ENCODE data around the gene SPNS2.

The SPNS2 gene

DNA sequence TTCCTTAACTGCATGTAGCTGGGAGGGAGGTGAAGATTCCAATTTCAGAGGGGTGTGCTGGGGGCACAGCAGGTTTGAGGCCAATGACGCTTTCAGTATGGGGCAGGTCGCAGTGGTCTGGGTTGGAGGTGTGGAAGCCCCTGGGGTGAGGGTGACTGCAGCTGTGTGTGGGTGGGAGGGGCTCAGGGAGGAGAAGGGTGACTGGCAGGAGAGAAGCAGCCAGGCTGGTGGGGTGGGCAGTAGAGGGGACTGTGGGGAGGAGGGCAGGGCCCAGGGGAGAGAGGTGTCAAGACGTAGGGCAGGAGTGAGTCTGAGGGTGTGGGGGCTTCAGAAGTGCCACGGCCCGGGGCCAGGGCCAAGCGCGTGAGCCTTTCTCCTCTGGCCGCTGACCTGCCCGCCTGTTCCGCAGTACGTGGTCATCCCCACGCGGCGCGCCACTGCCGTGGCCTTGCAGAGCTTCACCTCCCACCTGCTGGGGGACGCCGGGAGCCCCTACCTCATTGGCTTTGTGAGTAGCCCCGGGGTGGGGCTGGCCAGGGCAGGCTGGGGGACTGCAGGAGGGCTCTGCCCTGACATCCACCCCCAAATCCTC is 37.1 kb downstream of the SPNS2 start:
- in situ Hi-C loops (cut with MboI; ENCODE audit: low sequenced_read_pairs) = no loop called here

DNA sequence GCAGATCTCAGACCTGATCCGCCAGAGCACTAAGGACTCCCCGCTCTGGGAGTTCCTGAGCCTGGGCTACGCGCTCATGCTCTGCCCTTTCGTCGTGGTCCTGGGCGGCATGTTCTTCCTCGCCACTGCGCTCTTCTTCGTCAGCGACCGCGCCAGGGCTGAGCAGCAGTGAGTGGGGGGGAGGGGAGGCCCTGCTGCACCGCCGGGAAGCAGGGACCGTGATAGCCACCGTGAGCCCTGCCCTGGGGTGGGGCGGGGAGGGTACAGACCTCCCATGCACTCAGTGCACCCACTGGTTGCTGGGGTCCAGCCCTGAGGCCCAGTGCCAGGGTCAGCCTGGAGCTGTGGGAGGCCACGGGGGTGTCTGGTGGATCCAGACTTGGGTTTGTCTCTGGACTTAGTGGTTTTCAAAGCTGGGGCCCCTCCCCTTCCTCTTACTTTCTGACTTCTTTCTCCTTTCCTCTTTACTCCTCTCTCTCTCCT is 37.6 kb downstream of the SPNS2 start:
- in situ Hi-C loops (cut with MboI; ENCODE audit: low sequenced_read_pairs) = no loop called here

DNA sequence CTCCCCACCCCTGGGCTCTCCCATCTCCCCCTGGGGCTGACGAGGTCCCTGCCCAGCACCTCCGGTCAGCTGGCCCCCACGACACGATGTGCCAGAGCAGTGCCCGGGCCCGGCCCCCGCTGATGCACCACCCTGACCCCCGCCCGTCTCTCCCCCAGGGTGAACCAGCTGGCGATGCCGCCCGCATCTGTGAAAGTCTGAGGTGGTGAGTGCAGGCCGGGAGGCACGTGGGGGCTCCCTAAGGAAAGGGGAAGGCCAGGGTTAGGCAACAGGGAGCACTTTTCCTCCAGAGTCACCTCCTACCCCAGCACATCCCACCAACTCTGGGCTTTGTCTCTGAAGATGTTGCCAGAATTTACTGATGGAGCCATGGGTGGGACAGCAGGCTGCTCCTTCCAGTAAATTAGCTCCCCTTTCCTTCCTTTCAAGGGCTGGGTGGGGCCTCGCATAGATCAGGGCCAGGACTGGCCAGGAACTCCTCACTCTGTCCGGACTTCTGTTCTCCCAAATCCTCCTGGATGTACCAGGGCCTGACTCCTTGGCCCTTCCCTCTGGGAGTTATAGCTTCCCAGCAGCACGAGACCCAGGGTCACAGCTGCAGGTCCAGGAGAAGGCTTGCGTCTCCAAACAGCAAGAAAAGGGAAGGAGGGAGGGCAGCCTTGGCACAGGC is 38.2 kb downstream of the SPNS2 start:
- in situ Hi-C loops (cut with MboI; ENCODE audit: low sequenced_read_pairs) = no loop called here

DNA sequence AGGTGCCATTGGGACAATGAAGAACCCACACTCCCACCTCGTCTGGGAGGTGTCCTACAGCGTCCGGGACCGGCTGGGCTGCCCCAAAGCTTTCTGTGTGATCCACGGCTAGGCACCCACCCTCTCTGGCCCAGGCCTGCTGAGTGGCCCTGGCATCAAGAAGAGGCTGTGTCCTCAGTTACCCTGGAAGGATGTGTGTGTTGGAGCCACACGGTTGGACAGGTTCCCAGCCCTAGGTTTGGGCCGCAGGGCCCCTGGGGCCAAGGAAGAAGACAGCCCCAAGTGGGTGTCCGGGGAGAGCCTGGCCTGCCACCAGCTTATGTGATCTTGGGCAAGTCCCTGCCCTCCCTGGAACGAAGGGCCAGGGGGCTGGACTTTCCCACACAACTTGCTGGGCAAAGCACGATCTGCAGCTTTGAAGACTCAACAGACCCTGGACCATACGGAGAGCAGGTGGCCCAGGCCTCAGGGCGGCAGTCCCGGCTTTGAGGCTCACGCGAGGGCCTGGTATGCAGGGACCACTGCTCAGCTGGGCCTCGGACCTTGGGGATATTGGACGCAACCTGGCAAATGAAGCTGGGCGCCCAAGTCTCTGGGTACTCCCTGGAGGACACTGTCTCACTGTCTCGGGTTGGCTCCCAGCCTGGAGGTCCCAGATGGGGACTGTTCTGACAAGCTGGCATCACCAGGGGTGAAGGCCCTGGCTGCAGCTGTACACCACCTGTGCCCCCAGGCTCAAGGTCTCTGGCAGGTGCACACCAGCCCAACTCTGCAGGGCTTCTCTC is 39.0 kb downstream of the SPNS2 start:
- in situ Hi-C loops (cut with MboI; ENCODE audit: low sequenced_read_pairs) = no loop called here

DNA sequence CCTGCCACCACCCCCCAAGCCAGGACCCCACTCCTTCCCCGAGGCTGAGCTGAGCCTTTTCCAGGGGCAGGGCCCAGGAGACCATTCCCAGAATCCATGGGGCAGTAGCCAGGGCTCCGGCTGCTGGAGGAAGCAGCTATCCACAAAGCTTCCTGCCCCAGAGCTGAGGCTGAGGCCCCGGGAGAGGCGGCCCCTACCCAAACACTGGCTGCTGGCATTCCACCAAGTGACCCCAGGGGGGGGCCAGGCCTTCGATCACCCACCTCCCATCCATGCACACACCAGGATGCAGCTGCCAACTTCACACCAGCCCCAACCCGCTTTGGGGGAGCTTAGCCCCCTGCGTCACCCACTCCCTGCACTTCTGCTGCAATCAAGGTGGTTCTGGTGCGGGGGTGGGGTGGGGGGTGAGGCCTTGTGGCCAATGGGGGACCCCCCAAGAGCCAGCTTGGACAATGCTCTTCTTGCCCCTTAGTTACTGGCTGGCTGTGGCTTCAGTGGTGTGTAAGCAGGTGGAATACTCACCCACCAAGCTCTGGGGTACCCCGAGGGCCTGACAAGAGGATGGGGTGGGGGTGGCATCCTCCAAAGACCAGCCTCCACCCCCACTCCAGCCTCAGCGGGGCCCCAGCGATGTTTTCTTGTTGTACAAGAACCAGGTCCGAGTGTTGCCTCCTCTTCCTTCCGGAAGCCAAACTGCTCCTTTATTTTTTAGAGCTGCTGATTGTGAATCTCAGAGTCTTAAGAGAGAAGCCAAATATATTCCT is 39.7 kb downstream of the SPNS2 start:
- in situ Hi-C loops (cut with MboI; ENCODE audit: low sequenced_read_pairs) = no loop called here

DNA sequence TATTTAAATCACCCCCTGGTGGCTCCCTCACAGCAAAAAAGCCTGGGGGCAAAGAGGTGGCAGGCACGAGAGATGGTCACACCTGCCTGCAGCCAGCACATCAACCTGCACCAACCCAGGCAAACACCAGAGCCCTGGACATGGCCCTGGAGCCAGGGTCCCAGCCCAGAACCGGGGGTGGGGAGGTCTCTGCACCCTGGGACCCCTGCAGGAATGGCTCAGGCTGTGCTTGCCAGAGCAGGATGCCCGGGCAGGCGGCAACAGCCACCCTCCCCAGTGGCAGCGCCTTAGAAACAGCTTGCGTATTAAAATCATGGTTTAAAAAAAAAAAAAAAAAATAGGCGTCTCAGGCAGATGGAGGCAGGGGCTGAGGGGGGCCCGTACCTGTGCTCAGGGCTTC is 40.3 kb downstream of the SPNS2 start:
- in situ Hi-C loops (cut with MboI; ENCODE audit: low sequenced_read_pairs) = no loop called here

DNA sequence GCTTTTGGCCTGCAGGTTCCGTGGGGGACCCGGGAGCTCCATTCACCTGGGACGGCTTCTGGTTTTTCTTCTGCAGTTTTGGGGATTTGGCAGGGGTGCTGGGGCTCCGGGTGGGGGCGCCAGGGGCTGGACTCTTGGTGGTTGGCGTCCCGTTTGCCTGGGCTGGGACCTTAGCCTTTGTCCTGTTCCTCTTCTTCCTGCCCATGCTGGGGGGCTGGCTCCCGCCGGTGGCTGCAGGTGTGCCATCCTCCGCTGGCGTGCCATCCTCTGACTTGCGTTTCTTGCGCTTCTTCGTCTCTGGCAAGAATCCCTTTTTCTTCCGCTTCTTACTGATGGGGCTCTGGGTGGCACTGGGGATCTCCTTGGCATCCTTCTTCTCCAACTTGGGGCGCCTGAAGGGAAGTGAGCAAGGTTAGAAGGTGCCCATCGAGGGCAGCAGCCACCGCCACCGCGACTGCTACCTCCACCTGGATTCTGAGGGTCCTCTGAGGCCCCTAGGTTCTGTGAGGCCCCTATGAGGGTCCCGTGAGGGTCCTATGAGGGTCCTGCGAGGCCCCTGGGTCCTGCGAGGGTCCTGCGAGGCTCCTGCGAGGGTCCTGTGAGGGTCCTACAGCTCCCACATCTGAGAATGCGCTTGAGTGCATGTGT is 41.0 kb downstream of the SPNS2 start:
- in situ Hi-C loops (cut with MboI; ENCODE audit: low sequenced_read_pairs) = no loop called here

DNA sequence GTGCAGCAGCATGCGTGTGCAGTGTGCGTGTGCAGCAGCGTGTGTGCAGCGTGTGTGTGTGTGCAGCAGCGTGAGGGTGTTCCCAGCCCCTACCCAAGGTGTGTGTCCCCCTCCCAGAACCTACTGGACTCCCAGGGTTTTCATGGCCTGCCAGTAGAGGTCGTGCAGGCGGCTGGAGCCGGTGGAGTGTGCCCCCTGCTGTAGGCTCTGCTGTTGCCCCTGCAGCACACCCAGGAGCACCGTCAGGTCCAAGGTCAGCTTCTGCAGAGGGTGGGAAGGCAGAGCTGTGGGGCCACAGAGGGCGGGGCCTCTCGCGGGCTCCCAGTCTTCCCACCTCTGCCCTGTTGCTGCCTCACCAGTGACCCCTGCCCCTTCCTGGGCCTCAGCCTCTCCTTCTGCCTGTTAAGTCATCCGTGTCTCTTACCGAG is 41.6 kb downstream of the SPNS2 start:
- in situ Hi-C loops (cut with MboI; ENCODE audit: low sequenced_read_pairs) = no loop called here

DNA sequence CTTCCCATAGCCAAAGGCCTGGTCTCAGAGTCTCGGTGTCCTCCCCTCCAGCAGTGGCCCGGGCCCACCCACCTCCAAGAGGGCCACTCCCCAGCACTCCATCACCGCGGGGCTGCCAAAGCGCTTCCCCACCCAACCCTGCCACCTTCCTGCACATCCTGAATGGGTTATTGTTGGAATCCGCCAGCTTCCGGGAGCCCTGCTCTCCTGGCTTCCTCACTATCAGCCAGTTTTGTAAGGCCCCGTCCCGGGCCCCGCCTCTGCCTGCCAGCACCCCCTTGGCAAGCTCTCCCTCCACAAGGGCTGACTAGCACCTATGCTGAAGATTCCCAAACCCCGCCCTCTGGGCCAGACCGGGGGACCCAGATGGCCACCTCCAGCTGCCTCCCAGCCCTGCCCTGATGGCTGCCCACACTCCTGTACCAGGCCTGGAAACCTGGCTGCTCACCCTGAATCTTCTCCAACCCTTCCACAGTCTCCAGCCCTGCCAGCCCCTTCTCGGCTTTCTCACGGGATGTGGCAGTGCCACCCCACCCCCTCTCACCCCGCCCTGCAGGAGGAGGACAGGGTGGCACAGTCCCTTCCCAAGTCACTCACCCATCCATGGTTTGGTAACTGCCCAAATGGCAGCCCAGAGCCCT is 42.1 kb downstream of the SPNS2 start:
- in situ Hi-C loops (cut with MboI; ENCODE audit: low sequenced_read_pairs) = no loop called here

DNA sequence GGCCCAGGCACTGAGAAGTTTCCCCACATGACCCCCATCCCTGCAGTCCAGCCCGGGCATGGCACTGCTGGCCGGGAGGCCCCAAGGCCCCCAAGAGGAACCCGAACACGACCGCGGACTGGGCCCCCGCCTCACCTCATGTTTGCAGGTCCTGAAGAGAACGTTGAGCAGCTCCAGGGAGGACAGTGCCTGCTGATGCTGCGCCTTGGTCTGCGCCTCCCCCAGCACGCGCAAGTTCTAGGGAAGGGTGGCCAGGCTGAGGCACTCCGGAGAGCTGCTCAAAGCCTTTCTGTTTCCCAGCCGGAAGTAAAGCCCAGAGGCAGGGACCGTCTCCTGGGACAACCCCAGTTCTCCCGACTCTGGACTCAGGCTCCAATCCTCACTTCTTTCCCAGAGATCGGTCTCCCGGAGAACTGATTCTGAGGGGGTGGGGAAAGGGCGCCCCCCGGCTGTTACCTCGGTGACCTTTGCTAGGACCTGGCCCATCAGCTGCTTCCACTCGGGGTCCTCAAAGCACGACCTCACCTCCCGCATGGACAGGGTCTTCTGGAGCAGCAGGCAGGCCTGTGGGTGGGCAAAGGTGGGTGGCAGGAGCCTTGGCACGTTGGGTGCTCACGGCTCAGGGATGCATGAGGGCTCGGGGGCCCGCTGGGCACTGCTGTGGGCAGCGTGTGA is 42.8 kb downstream of the SPNS2 start:
- in situ Hi-C loops (cut with MboI; ENCODE audit: low sequenced_read_pairs) = no loop called here

DNA sequence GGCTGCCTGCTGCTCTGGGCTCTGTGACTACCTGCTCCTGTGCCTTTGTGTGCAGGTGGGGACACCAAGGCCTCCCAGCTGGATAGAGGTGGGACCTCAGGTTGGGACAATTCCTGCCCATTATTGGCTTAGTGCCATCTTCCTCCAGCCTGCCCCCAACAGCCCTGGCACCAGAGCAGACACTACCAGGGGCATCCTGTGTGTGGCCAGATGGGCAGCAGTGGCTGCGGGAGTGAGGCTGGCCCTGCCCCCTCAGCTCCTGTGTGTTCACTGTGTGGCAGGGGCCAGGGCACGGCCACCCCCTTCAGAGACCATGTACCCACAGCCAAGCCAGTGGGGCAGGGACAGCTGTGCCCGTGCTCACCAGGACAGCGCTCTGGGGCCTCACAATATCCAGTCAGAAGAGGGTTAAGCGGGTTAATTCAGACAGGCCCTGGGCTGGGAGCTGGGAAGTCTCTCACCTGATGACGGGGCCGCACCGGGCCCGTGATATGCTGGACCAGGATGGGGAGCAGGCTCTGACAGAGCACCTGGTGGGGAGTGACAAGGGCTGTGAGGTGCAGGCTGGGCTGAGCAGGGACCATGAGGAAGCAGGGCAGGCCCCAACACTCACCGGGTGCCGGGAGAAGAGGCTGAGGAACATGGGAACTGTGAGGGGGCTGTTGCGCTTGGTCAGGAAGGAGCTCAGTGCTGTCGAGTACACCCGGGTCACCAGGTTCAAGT is 43.5 kb downstream of the SPNS2 start:
- in situ Hi-C loops (cut with MboI; ENCODE audit: low sequenced_read_pairs) = no loop called here

DNA sequence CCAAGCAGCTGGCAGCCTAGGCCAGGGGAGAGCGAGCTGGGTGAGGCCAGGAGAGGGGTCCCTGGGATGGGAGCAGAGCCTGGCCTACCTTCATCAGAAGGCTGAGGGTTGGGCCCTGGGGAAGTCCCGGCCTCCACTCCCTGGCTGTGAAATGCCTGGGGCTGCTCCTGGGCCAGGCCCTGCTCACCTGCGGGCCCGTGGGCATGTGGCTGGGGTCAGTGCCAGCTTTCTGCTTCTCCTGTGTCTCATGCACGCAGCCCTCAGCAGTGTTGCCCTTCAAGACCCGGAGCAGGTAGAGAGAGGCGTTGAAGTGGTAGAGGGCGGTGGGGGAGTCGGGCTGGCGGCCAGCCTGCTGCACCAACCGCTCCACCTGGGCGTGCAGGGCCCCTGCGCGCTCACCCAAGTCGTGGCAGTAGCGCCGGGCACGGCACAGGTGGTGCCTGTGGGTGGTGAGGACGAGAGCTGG is 44.1 kb downstream of the SPNS2 start:
- in situ Hi-C loops (cut with MboI; ENCODE audit: low sequenced_read_pairs) = no loop called here

DNA sequence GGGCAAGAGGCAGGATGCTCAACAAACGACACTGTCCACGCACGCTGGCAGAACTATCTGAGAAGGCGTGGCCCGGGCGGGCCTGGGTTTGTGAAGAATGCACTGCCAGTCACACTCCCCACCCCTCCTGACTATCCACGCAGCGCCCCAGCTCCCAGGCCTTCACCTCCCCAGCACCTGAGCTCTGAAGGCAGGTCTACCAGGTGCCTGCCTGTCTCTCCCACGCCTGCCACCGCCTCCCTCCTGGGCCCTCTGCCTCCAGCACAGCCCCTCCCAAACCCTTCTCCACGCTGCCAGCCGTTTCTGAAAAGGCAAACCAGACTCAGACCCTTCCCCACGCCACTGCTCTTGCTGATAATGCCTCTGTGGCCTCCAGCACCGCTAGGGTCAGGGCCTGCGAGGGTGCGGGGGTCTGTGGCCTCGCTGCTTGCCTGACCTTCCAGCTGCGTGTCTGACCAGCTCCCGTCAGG is 44.9 kb downstream of the SPNS2 start:
- in situ Hi-C loops (cut with MboI; ENCODE audit: low sequenced_read_pairs) = no loop called here

DNA sequence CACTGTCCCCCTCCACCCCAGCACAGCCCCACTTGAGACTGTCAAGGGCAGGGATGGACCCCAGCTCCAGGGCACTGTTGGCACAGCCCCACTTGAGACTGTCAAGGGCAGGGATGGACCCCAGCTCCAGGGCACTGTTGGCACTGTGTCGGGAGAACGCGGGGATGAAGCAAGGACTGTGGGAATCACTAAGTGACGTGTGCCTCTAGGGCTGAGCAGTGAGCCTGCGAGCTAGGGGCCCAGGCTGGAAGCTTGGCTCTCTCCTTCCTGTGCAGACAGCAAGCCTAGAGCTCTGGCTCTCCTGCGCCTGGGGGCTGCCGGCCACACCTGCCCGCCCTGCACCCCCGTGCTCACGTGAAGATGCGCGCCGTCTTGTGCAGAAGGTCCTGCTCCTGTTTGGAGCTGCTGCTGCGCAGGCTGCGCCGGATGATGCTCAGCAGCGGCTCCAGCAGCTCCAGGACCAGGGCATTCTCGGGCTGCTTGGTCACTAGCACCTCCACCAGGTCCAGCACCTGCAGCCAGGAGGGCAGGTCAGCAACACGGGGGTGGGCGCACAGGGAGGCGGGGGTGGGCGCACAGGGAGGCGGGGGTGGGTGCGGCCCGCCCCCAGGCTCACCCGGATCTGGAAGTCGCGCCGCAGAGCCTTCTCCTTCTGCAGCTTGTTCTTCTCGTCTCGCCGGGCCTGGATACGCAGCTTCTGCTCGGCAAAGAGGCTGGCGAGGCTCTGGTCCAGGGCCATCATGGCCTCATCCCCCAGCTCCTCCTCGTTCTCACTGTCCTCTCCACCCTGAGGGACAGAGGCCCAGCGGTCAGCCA is 45.7 kb downstream of the SPNS2 start:
- in situ Hi-C loops (cut with MboI; ENCODE audit: low sequenced_read_pairs) = no loop called here

DNA sequence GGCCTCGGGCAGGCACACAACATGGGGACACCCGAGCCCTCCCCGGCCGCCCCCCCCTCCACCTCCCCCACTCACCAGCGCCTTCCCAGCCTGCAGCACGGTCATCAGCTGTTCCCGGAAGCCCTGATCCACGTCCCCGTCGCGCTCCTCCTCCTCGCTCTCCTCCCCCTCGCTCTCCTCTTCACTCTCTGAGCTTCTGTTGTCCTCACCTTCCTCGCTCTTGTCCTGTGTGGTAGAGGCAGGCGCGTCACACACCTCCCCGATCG is 46.2 kb downstream of the SPNS2 start:
- in situ Hi-C loops (cut with MboI; ENCODE audit: low sequenced_read_pairs) = no loop called here

DNA sequence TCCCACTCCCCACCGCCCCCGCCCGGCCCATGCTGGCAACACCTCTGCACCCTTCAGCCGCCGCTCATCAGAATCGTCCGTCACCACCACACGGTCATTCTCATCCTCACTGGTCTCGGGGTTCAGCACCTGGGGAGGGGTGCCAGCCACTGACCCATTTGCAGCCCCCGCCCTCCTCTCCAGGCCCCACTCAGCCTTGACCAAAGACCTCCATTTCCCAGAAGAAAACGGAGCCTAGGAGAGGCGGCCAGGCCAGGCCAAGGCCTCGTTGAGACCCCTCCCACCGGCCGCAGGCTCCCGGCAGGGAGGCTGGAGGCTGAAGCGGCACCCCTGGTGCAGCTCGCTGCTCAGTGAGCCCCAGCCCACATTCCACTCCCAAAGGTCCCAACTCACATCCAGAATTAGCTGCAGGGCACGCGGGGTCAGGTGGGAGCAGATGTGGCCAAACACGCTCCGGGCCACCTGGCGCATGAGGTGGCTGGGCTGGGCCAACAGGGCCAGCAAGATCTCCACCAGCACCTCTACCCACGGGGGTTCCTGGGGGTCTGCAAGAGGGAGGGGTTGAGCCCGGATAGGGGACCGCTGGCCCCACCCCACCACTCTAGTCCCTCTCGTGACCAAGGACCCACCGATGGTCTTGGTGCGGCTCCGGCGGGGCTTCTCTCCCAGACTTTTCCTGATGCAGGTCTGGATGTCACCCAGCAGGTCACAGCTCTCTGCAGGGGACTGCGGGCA is 46.7 kb downstream of the SPNS2 start:
- in situ Hi-C loops (cut with MboI; ENCODE audit: low sequenced_read_pairs) = no loop called here

DNA sequence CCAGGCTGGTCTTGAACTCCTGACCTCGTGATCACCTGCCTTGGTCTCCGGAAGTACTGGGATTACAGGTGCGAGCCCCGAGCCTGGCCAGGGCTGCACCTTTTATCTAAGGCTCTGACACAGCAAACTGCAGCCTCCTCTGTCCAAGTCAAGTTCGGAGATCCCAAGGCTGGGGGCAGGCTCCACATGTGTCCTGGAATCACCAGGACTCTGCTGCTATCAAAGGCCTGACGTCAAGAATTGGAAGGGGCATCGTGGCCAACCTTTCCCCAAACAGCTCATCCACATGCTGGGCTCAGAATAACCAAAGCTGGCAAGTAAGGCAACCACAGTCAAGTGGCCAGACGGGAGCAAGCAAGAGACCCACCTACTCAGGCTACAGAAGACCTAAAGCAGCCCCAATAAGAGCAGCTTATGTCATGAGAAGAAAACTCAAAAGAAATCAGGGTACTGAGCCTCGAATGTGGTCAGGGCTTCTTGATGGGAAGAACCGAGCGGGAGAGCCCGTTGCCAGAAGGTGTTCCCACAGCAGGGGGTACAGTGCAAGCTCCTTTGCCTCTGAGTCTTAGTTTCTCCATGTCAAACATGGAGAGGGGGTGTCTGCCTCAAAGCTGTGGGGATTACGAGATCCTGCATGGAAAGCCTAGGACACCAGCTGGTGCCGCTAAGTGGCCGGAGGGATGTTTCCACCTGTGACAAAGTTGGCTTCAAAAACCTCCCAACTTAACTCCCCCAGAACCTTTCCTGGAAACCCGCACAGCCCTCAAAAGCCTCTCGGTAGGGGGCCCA is 48.6 kb downstream of the SPNS2 start:
- in situ Hi-C loops (cut with MboI; ENCODE audit: low sequenced_read_pairs) = no loop called here

Measured in HL-60/S4 treated with retinoic acid at 250 ng/mL for 4 days and 3 days (cell line).